ENCODE data around the gene CACNG8. TPM values are rescaled to one million over a fixed set of nuclear protein-coding genes. Genes with fewer than 3 reads are reported as not detected.

Gene CACNG8
- total RNA-seq, 2 experiments from 2014 or later, result not detected

GRCh38 chr19:53966931-53967330 is 4.2 kb downstream of the CACNG8 start:
- intact Hi-C loops (cut with DNase I, micrococcal nuclease), result no loop called here
- Mint-ChIP-seq H3K36me3 (ENCODE audit: low read depth) (no peaks in the 10 kb centered on the region), H3K4me3 (no peak overlapping the region), H3K9me3 (ENCODE audit: low read depth) (no peaks in the 10 kb centered on the region), H3K27ac (no peak overlapping the region), H3K4me1 (no peaks in the 10 kb centered on the region), H3K27me3 (peaks cover 43% of the 10 kb centered on the region)
- ChIA-PET CTCF (no interaction called here), POLR2A (no interaction called here)
- DNase-seq, result no peak
- ATAC-seq, result no peak

DNA sequence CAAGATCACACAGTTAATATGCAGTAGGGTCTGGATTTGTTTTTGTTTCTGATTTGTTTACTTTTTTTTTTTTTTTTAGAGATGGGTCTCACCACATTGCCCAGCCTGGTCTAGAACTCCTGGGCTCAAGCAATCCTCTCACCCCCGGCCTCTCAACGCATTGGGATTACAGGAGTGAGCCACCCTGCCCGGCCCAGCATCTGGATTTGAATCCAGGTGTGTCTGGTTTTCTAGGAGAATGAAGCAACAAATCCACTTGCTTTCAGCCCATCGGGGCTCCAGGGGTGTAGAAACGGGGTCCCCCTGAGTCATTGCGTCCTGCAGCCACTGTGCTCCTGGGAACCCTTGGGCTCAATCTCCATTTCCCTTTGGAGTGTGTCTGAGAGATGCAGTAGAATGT is 6.6 kb downstream of the CACNG8 start:
- ChIA-PET CTCF (no interaction called here), POLR2A (no interaction called here)
- Mint-ChIP-seq H3K36me3 (ENCODE audit: low read depth) (no peaks in the 10 kb centered on the region), H3K27ac (no peak overlapping the region), H3K4me1 (no peaks in the 10 kb centered on the region), H3K27me3 (peaks cover 32% of the 10 kb centered on the region), H3K4me3 (no peak overlapping the region), H3K9me3 (ENCODE audit: low read depth) (no peaks in the 10 kb centered on the region)
- no peak for DNase-seq
- ATAC-seq, result no peak
- intact Hi-C loops (cut with DNase I, micrococcal nuclease), result no loop called here

GRCh38 chr19:53971673-53972072 is 8.9 kb downstream of the CACNG8 start:
- Mint-ChIP-seq H3K36me3 (ENCODE audit: low read depth) (no peaks in the 10 kb centered on the region), H3K4me1 (no peaks in the 10 kb centered on the region), H3K27ac (no peak overlapping the region), H3K27me3 (peaks cover 20% of the 10 kb centered on the region), H3K4me3 (no peak overlapping the region), H3K9me3 (ENCODE audit: low read depth) (no peaks in the 10 kb centered on the region)
- POLR2A ChIA-PET, result no interaction called here
- ATAC-seq, result no peak
- CTCF ChIA-PET, result no interaction called here
- no peak for DNase-seq
- intact Hi-C loops (cut with DNase I, micrococcal nuclease), result loop anchor here in 1 of 2 experiments (10.0 kb wide), 1 partner anchor 777 kb away; the partner anchor contains the start of gene ZNF665

GRCh38 chr19:53977429-53977990 is 14.8 kb downstream of the CACNG8 start:
- intact Hi-C loops (cut with DNase I, micrococcal nuclease), result loop anchor here in 1 of 2 experiments (1.0 to 10.0 kb wide), 3 partner anchors 69 to 783 kb away; partner anchors contain the start of genes PRPF31, TFPT and ZNF665
- no peaks in the 10 kb centered on the region for H3K9me3 Mint-ChIP-seq (ENCODE audit: low read depth)
- peak overlapping the region; percentile 59 for H3K4me3 Mint-ChIP-seq
- H3K27me3 Mint-ChIP-seq, result peaks cover 53% of the 10 kb centered on the region
- peak; percentile 79 for DNase-seq
- ChIA-PET POLR2A (no interaction called here), CTCF (no interaction called here)
- peaks cover 30% of the 10 kb centered on the region for H3K4me1 Mint-ChIP-seq
- peaks cover 2% of the 10 kb centered on the region for H3K36me3 Mint-ChIP-seq (ENCODE audit: low read depth)
- H3K27ac Mint-ChIP-seq, result no peak overlapping the region
- ATAC-seq, result peak; percentile 61

DNA sequence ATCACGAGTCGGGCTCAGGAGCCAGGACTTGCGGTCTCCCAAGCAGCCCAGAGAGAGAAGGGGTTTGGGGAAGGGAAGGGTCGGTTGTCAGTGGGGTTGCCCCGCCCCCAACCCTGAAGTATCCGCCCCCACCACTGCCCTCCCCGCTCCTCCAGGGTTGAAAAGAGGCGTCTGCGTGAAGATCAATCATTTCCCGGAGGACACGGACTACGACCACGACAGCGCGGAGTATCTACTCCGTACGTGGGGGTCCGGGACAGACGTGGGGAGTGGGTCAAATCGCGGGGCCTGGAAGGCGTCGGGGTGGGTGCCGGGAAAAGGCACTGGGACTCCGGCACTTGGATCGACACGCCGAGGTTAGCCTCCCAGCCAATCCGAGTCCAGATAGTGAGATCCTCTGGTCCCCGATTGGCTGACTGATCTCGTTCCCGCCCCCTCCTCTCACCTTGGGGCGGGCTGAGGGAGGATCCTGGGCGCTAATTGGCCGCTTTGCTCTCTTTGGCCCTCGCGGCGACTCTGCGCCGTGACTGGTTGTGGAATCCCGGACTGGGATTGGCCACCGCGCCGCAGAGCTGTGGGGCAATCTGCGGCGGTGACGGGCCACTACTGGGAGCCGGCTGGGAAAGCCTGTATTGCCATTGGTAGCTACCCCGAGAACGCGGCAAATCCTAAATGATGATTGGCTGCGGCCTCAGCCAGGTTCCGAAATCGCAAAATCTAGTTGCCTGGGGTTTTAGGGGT is 15.4 kb downstream of the CACNG8 start:
- ATAC-seq (peak; percentile 55), DNase-seq (peak; percentile 75)
- intact Hi-C loops (cut with DNase I, micrococcal nuclease), result loop anchor here in 1 of 2 experiments (1.0 to 10.0 kb wide), 5 partner anchors 70 to 783 kb away; partner anchors contain the start of genes CNOT3, NDUFA3, PRPF31 and TFPT
- Mint-ChIP-seq H3K9me3 (ENCODE audit: low read depth) (no peaks in the 10 kb centered on the region), H3K36me3 (ENCODE audit: low read depth) (peaks cover 2% of the 10 kb centered on the region), H3K4me3 (peak overlapping the region; percentile 59), H3K4me1 (peaks cover 30% of the 10 kb centered on the region), H3K27ac (no peak overlapping the region), H3K27me3 (peaks cover 49% of the 10 kb centered on the region)
- ChIA-PET CTCF (no interaction called here), POLR2A (no interaction called here)

DNA sequence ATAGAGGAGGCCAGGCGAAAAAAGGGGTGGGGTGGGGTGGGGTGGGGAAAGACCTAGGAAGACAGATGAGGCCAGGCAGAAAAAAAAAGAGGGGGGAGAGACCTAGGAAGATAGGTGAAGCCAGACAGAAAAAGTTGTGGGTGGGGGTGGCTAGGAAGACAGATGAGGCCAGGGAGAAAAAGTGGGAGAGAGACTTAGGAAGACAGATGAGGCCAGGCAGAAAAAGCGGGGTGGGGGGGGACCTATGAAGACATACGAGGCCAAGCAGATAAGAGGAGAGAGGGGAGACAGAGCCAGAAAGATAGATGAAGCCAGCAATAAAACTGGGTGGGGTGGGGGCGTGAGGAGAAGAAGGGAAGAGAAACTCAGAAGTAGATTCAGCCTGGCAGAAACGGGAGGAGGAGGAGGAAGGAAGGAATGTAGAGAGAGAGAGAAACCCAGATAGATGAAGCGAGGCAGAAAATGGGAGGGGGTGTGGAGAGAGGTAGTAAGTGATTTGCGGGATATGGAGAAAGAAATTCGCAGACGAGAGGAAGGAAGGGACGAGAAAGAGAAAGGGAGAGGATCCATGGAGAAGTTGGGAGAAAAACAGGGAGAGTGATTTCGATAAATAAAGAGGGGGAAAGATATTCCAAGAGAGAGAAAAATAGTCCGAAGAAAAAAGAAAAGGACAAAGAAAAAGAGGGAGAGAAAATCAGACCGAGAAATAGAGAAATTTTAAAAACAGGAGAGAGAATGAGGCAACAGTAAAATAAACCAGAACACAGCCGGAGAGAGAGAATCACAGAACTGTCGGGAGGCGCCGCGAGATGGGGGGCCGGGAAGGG is 16.5 kb downstream of the CACNG8 start:
- no peak overlapping the region for H3K27ac Mint-ChIP-seq
- CTCF ChIA-PET, result interaction anchor here (1.1 kb wide), 1 partner anchor 44 kb away, joined by 3 read pairs; no protein-coding TSS in a partner anchor
- POLR2A ChIA-PET, result no interaction called here

DNA sequence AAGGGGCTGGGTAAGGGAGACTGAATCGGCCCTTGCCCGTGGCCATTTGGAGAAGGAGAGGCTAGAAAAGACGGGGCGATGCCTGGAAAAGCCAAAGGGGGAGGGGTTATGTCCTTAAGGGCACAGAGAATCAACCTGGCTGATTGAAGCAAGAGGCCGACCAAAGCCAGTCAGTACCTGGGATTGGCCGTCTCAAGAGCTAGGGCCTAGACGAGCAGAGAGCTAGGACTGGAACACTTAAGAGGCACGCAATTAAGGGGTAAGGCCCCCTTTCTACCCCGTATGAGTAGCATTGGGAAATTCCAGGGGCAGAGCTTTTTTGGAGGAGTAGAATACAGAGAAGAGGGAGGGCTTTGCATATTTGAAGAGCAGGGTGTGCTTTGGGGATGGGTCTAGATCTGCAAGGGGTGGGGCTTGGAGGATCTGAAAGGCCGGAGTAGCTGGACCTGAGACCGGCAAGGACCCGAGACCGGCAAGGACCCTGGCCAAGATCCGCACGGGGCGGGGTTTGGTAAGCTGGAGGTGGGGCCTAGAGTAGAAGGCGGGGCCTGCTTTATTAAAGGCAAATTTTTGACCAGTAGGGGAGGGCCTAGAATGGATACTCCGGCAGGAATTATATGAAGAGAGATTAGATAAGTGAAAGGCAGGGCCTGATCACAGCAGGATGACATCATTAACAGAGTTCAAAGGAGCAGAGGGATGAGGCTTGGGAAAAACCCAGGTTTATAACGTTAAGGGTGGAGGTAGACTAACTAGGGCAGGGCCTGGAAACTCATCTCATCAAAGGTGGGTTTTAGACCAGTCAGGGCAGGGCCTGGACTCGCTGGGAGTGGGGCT is 18.0 kb downstream of the CACNG8 start:
- peaks cover 2% of the 10 kb centered on the region for H3K36me3 Mint-ChIP-seq (ENCODE audit: low read depth)
- H3K27me3 Mint-ChIP-seq, result peaks cover 46% of the 10 kb centered on the region
- intact Hi-C loops (cut with DNase I, micrococcal nuclease), result loop anchor here in 1 of 2 experiments (1.0 kb wide), 3 partner anchors 111 to 484 kb away; partner anchors contain the start of gene LENG1
- ChIA-PET POLR2A (interaction anchor here (0.6 to 1.0 kb wide), 3 partner anchors 12 to 113 kb away, joined by 3 to 5 read pairs (median 5); no protein-coding TSS in a partner anchor), CTCF (interaction anchor here (1.1 kb wide), 3 partner anchors 42 to 150 kb away, joined by 3 to 4 read pairs (median 4); no protein-coding TSS in a partner anchor)
- peak overlapping the region; percentile 17 for H3K4me3 Mint-ChIP-seq
- ATAC-seq, result peak; percentile 5
- no peak for DNase-seq
- H3K9me3 Mint-ChIP-seq (ENCODE audit: low read depth), result no peaks in the 10 kb centered on the region
- no peak overlapping the region for H3K27ac Mint-ChIP-seq
- peaks cover 30% of the 10 kb centered on the region for H3K4me1 Mint-ChIP-seq

More for the DNA sequence above, 16.5 kb downstream of the CACNG8 start:
- Mint-ChIP-seq H3K36me3 (ENCODE audit: low read depth) (peaks cover 2% of the 10 kb centered on the region), H3K27me3 (peaks cover 49% of the 10 kb centered on the region), H3K9me3 (ENCODE audit: low read depth) (no peaks in the 10 kb centered on the region), H3K4me1 (peaks cover 30% of the 10 kb centered on the region), H3K4me3 (peak overlapping the region; percentile 32)
- DNase-seq (no peak), ATAC-seq (no peak)
- intact Hi-C loops (cut with DNase I, micrococcal nuclease), result loop anchor here in 1 of 2 experiments (1.0 to 10.0 kb wide), 3 partner anchors 124 to 784 kb away; partner anchors contain the start of genes CNOT3, NDUFA3 and ZNF665

- POLR2A ChIA-PET, result no interaction called here
- Mint-ChIP-seq H3K27me3 (peaks cover 44% of the 10 kb centered on the region), H3K36me3 (ENCODE audit: low read depth) (peaks cover 2% of the 10 kb centered on the region), H3K27ac (no peak overlapping the region), H3K9me3 (ENCODE audit: low read depth) (no peaks in the 10 kb centered on the region), H3K4me3 (no peak overlapping the region), H3K4me1 (peaks cover 30% of the 10 kb centered on the region)
- intact Hi-C loops (cut with DNase I, micrococcal nuclease), result no loop called here
- DNase-seq, result no peak
- CTCF ChIA-PET, result interaction anchor here (1.1 kb wide), 1 partner anchor 49 kb away, joined by 4 read pairs; no protein-coding TSS in a partner anchor
- ATAC-seq, result no peak
Measured at GRCh38 chr19:53981376-53981951, 18.7 kb downstream of the CACNG8 start.

DNA sequence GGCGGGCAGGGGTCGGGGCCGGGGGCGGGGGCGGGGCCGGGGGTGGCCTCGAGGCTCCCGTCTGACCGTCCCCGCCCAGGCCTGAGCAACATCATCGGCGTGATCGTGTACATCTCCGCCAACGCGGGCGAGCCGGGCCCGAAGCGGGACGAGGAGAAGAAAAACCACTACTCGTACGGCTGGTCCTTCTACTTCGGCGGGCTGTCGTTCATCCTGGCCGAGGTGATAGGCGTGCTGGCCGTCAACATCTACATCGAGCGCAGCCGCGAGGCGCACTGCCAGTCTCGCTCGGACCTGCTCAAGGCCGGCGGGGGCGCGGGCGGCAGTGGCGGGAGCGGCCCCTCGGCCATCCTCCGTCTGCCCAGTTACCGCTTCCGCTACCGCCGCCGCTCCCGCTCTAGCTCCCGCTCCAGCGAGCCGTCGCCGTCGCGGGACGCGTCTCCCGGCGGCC is 19.3 kb downstream of the CACNG8 start:
- CTCF ChIA-PET, result no interaction called here
- no peaks in the 10 kb centered on the region for H3K9me3 Mint-ChIP-seq (ENCODE audit: low read depth)
- H3K4me3 Mint-ChIP-seq, result no peak overlapping the region
- peaks cover 2% of the 10 kb centered on the region for H3K36me3 Mint-ChIP-seq (ENCODE audit: low read depth)
- DNase-seq (peak; percentile 21), ATAC-seq (no peak)
- H3K27me3 Mint-ChIP-seq, result peaks cover 40% of the 10 kb centered on the region
- intact Hi-C loops (cut with DNase I, micrococcal nuclease), result no loop called here
- POLR2A ChIA-PET, result no interaction called here
- H3K4me1 Mint-ChIP-seq, result peaks cover 30% of the 10 kb centered on the region
- H3K27ac Mint-ChIP-seq, result no peak overlapping the region

- Mint-ChIP-seq H3K4me1 (peaks cover 28% of the 10 kb centered on the region), H3K4me3 (no peak overlapping the region), H3K36me3 (ENCODE audit: low read depth) (peaks cover 2% of the 10 kb centered on the region), H3K9me3 (ENCODE audit: low read depth) (no peaks in the 10 kb centered on the region), H3K27me3 (peaks cover 36% of the 10 kb centered on the region), H3K27ac (no peak overlapping the region)
- ATAC-seq (no peak), DNase-seq (peak; percentile 33)
- ChIA-PET CTCF (no interaction called here), POLR2A (no interaction called here)
- intact Hi-C loops (cut with DNase I, micrococcal nuclease), result no loop called here
Measured at GRCh38 chr19:53982611-53983010, 19.9 kb downstream of the CACNG8 start.

All from activated CD4-positive, alpha-beta T cell treated with anti-CD3 and anti-CD28 coated beads for 36 hours (primary cell).